Transverse colon (tissue), 4 donors: Measurements from ENCODE around the gene GAGE12D. TPM values are rescaled to one million over a fixed set of nuclear protein-coding genes. Genes with fewer than 3 reads are reported as not detected.
"Not testable (repeated sequence)": the region's sequence is repeated elsewhere in the genome, so short reads cannot be mapped to it uniquely, and the experiment has no call there.

Source experiments
- DNase-seq: peaks from one replicate; pipeline ENCODE4 v3.0.0-alpha.2; 2019
- H3K27ac ChIP-seq, 4 donors: fragments of 200-600 bp; sonication (generic); 2 replicates each; pipeline ENCODE4 v1.5.1; 2016 to 2018; ENCODE audit warnings: inconsistent platforms in 4 of 4
- H3K27me3 ChIP-seq: fragments of 200-600 bp; sonication (generic); 2 replicates; pipeline ENCODE4 v1.5.1; 2017; ENCODE audit warnings: inconsistent platforms
- H3K36me3 ChIP-seq, 4 donors: fragments of 200-600 bp; sonication (generic); 2 replicates each; pipeline ENCODE4 v1.5.1; 2017 to 2019; ENCODE audit warnings: inconsistent platforms in 4 of 4
- H3K4me1 ChIP-seq, 4 donors: fragments of 200-600 bp; sonication (generic); 2 replicates each; pipeline ENCODE4 v1.5.1; 2017 to 2020; ENCODE audit warnings: inconsistent platforms in 4 of 4
- H3K4me3 ChIP-seq, 4 donors: fragments of 200-600 bp; sonication (generic); 1 replicate in 1 of 4; 2 replicates in 3 of 4; pipeline versions ENCODE4 v1.5.1 to v1.6.1; 2017 to 2019; ENCODE audit warnings: inconsistent platforms in 4 of 4
- H3K9me3 ChIP-seq, 2 donors: fragments of 200-600 bp; sonication (generic); 2 replicates each; pipeline ENCODE4 v1.5.1; 2017 to 2019; ENCODE audit warnings: inconsistent platforms in 2 of 2
- WGBS, 2 donors: methylation state at CpG; one replicate each; pipeline ENCODE4 v1.1.5; 2018; ENCODE audit warnings: low coverage in 1 of 2; 5-methylcytosine and 5-hydroxymethylcytosine counted together
- in situ Hi-C, 4 donors: fragments of 200-750 bp; cut with MboI; loops; one replicate each; pipeline versions ENCODE4 v1.15.0 to v1.15.1; 2017; ENCODE audit warnings: low sequenced_read_pairs in 3 of 4, low pct_ligation_motif_present in 1 of 4, low pct_unique_long_range_greater_than_20kb in 1 of 4
- intact Hi-C: fragments of 100-400 bp; cut with DNase I; formaldehyde crosslinking; loops from one replicate; pipeline ENCODE4 v1.15.1; 2023; ENCODE audit warnings: low total_unique reads
- total RNA-seq, 4 donors: library from RNA; depleted of rRNA; stranded (reverse); fragments of >200 nt; gene quantifications; one replicate each; pipeline ENCODE4 v1.1.0, GENCODE V29; 2016

Gene GAGE12D
- total RNA-seq: not detected

GRCh38 chrX:49541433-49541832 lies at the start of gene GAGE12D:
TSS of gene GAGE12D (plus strand) at chrX:49541733. CDS start at chrX:49542888, 1,155 bp downstream.
- intact Hi-C loops, H3K4me3 ChIP-seq, H3K27me3 ChIP-seq, H3K36me3 ChIP-seq, DNase-seq, H3K9me3 ChIP-seq, H3K4me1 ChIP-seq, in situ Hi-C loops, H3K27ac ChIP-seq: not testable (repeated sequence)
- no CpG with 5 or more reads among the region's 16 CpGs for WGBS, 2 donors

- H3K4me1 ChIP-seq, H3K9me3 ChIP-seq, in situ Hi-C loops, DNase-seq, H3K27me3 ChIP-seq, H3K4me3 ChIP-seq, H3K27ac ChIP-seq, H3K36me3 ChIP-seq, intact Hi-C loops: not testable (repeated sequence)
- no CpG with 5 or more reads among the region's 16 CpGs for WGBS, 2 donors
Measured at GRCh38 chrX:49531877-49532276, 9.7 kb upstream of the GAGE12D start, which contains the start of gene GAGE12C. TSS of gene GAGE12C (plus strand) at chrX:49532177. CDS start at chrX:49533332, 1,155 bp downstream.

GRCh38 chrX:49550989-49551388 lies 9.5 kb downstream of the GAGE12D start, which contains the start of gene GAGE12E:
TSS of gene GAGE12E (plus strand) at chrX:49551289. CDS start at chrX:49552444, 1,155 bp downstream.
- intact Hi-C loops, DNase-seq, in situ Hi-C loops, H3K4me1 ChIP-seq, H3K4me3 ChIP-seq, H3K36me3 ChIP-seq, H3K27me3 ChIP-seq, H3K9me3 ChIP-seq, H3K27ac ChIP-seq: not testable (repeated sequence)
- WGBS, 2 donors: no CpG with 5 or more reads among the region's 16 CpGs

- WGBS, 2 donors: no CpG with 5 or more reads among the region's 16 CpGs
- H3K36me3 ChIP-seq, H3K4me1 ChIP-seq, H3K9me3 ChIP-seq, intact Hi-C loops, H3K4me3 ChIP-seq, in situ Hi-C loops, DNase-seq, H3K27ac ChIP-seq, H3K27me3 ChIP-seq: not testable (repeated sequence)
Measured at GRCh38 chrX:49560542-49560941, 19.0 kb downstream of the GAGE12D start, which contains the start of gene GAGE12F. TSS of gene GAGE12F (plus strand) at chrX:49560842. CDS start at chrX:49561997, 1,155 bp downstream.

GRCh38 chrX:49568728-49569127 lies 27.2 kb downstream of the GAGE12D start:
- H3K4me1 ChIP-seq, H3K27ac ChIP-seq, in situ Hi-C loops, H3K9me3 ChIP-seq, H3K36me3 ChIP-seq, H3K27me3 ChIP-seq, H3K4me3 ChIP-seq, intact Hi-C loops, DNase-seq: not testable (repeated sequence)
- WGBS, 2 donors: no CpG with 5 or more reads among the region's 11 CpGs

- H3K27me3 ChIP-seq, H3K4me1 ChIP-seq, H3K36me3 ChIP-seq, H3K4me3 ChIP-seq, DNase-seq, H3K9me3 ChIP-seq, intact Hi-C loops, H3K27ac ChIP-seq, in situ Hi-C loops: not testable (repeated sequence)
- WGBS, 2 donors: no CpG with 5 or more reads among the region's 13 CpGs
Measured at GRCh38 chrX:49569152-49569551, 27.6 kb downstream of the GAGE12D start.

- H3K36me3 ChIP-seq, DNase-seq, H3K27me3 ChIP-seq, intact Hi-C loops, in situ Hi-C loops, H3K4me3 ChIP-seq, H3K4me1 ChIP-seq, H3K27ac ChIP-seq, H3K9me3 ChIP-seq: not testable (repeated sequence)
- no CpG with 5 or more reads among the region's 16 CpGs for WGBS, 2 donors
Measured at GRCh38 chrX:49570100-49570499, 28.6 kb downstream of the GAGE12D start, which contains the start of gene GAGE12G. TSS of gene GAGE12G (plus strand) at chrX:49570400. CDS start at chrX:49571555, 1,155 bp downstream.

- no CpG with 5 or more reads among the region's 16 CpGs for WGBS, 2 donors
- H3K36me3 ChIP-seq, H3K4me1 ChIP-seq, H3K27me3 ChIP-seq, H3K9me3 ChIP-seq, intact Hi-C loops, in situ Hi-C loops, H3K4me3 ChIP-seq, H3K27ac ChIP-seq, DNase-seq: not testable (repeated sequence)
Measured at GRCh38 chrX:49579649-49580048, 38.1 kb downstream of the GAGE12D start, which contains the start of gene GAGE12H. TSS of gene GAGE12H (plus strand) at chrX:49579949. CDS start at chrX:49581104, 1,155 bp downstream.

GRCh38 chrX:49589196-49589595 lies 47.7 kb downstream of the GAGE12D start, which contains the start of gene GAGE2A:
TSS of gene GAGE2A (plus strand) at chrX:49589496. CDS start at chrX:49590651, 1,155 bp downstream.
- H3K27me3 ChIP-seq, H3K36me3 ChIP-seq, H3K27ac ChIP-seq, DNase-seq, H3K4me1 ChIP-seq, H3K4me3 ChIP-seq, in situ Hi-C loops, H3K9me3 ChIP-seq, intact Hi-C loops: not testable (repeated sequence)
- no CpG with 5 or more reads among the region's 16 CpGs for WGBS, 2 donors

GRCh38 chrX:49589769-49590478 lies 48.4 kb downstream of the GAGE12D start:
- H3K4me1 ChIP-seq, H3K9me3 ChIP-seq, intact Hi-C loops, H3K27me3 ChIP-seq, in situ Hi-C loops, H3K4me3 ChIP-seq, H3K36me3 ChIP-seq, H3K27ac ChIP-seq: not testable (repeated sequence)
- WGBS, 2 donors: 93 to 94% methylated on average over 19 to 32 of the region's 37 CpGs
- DNase-seq: peak; percentile 20

GRCh38 chrX:49590488-49590887 lies 49.0 kb downstream of the GAGE12D start:
- WGBS, 2 donors: 88 to 96% methylated on average over 13 to 15 of the region's 17 CpGs
- H3K9me3 ChIP-seq, H3K27ac ChIP-seq, in situ Hi-C loops, H3K36me3 ChIP-seq, H3K4me1 ChIP-seq, DNase-seq, H3K4me3 ChIP-seq, intact Hi-C loops, H3K27me3 ChIP-seq: not testable (repeated sequence)
